Duodenal mucosa (tissue), 2 donors: Measurements from ENCODE around the gene LRRC7.
"Not testable (repeated sequence)": the region's sequence is repeated elsewhere in the genome, so short reads cannot be mapped to it uniquely, and the experiment has no call there.

Experiments used
- H3K27ac ChIP-seq: one replicate; pipeline ENCODE4 v1.7.0; 2013; ENCODE audit warnings: low read depth, low read length
- H3K27me3 ChIP-seq, 2 donors: one replicate each; pipeline ENCODE4 v1.7.0; 2013; ENCODE audit warnings: low read length in 2 of 2, control low read depth in 1 of 2; ENCODE audit not compliant: insufficient read depth in 2 of 2, control insufficient read depth in 1 of 2
- H3K36me3 ChIP-seq, 2 donors: one replicate each; pipeline ENCODE4 v1.7.0; 2013; ENCODE audit warnings: low read length in 2 of 2, control low read depth in 1 of 2; ENCODE audit not compliant: insufficient read depth in 2 of 2, control insufficient read depth in 1 of 2
- H3K4me1 ChIP-seq, 2 donors: one replicate each; pipeline ENCODE4 v1.7.0; 2013; ENCODE audit warnings: low read length in 2 of 2, control low read depth in 1 of 2; ENCODE audit not compliant: insufficient read depth in 2 of 2, control insufficient read depth in 1 of 2
- H3K4me3 ChIP-seq, 2 donors: one replicate each; pipeline ENCODE4 v1.7.0; 2013; ENCODE audit warnings: low read length in 2 of 2, low read depth in 1 of 2
- H3K9ac ChIP-seq, 2 donors: one replicate each; pipeline ENCODE4 v1.7.0; 2013; ENCODE audit warnings: low read length in 2 of 2, low read depth in 1 of 2
- H3K9me3 ChIP-seq, 2 donors: one replicate each; pipeline ENCODE4 v1.7.0; 2013; ENCODE audit warnings: low read length in 2 of 2, control low read depth in 1 of 2; ENCODE audit not compliant: control insufficient read depth in 1 of 2

Gene LRRC7

DNA sequence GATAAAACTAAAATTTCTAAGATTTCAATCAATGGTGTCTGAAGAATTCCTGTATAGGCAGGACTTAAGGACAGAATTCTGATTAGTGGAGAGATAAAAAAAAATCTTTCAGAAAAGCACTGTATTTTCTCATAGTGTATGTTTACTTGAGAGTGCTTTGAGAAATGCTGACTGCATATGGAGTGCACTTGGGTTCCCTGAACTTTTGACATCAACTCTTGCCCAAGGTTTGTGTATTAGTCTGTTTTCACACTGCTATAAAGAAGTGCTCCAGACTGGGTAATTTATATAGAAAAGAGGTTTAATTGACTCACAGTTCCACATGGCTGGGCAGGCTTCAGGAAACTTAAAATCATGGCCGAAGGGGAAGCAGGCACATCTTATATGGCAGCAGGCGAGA is 362.7 kb downstream of the LRRC7 start:
- H3K27me3 ChIP-seq, result no peaks in the 10 kb centered on the region
- no peaks in the 10 kb centered on the region for H3K36me3 ChIP-seq
- no peak overlapping the region for H3K27ac ChIP-seq
- H3K9me3 ChIP-seq, result no peaks in the 10 kb centered on the region
- no peak overlapping the region for H3K9ac ChIP-seq
- H3K4me1 ChIP-seq, result no peaks in the 10 kb centered on the region
- no peak overlapping the region for H3K4me3 ChIP-seq

DNA sequence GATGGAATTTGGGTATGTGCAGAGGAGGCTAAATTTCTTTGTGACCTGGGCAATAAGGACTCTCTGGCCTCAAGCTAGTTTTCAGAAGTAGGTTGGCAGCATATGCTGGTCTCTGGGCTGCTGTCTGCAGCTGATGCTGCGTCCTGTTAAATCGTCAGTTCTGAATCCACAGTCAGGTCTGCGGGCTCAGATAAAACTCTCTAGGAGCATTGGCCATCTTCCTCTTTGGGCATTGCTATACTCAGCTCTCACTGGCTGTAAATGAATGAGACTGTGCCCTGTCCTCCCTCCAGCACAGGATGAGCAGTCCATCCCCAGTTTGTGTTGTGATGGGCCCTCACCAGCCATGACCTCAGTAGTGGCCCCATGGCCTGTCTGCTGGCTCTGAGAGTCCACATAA is 365.0 kb downstream of the LRRC7 start:
- no peaks in the 10 kb centered on the region for H3K4me1 ChIP-seq
- no peak overlapping the region for H3K9ac ChIP-seq
- H3K27me3 ChIP-seq, result no peaks in the 10 kb centered on the region
- no peak overlapping the region for H3K4me3 ChIP-seq
- no peaks in the 10 kb centered on the region for H3K36me3 ChIP-seq
- H3K9me3 ChIP-seq, result no peaks in the 10 kb centered on the region
- H3K27ac ChIP-seq, result no peak overlapping the region

DNA sequence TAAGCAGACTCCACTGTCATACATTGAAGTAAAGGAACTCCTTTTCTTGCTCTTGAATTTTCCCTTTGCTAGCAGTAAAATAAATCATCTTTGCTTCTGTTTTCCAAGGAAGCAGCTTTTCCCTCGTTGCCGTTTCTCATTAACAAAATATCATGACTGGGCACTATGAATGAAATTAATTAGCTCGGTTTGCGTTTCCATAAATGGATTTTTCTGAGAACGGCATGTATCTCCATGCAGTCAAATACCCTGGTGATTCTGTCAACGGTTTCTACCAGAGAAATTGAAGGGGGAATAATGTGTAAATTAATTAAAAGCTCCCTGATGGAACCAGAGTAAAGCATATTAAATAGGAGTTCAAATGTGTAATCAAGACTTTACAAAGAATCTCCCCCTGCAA is 372.5 kb downstream of the LRRC7 start:
- Histone ChIP-seq H3K4me3 (no peak overlapping the region), H3K9me3 (no peaks in the 10 kb centered on the region), H3K36me3 (no peaks in the 10 kb centered on the region), H3K27ac (no peak overlapping the region), H3K4me1 (no peaks in the 10 kb centered on the region), H3K27me3 (no peaks in the 10 kb centered on the region), H3K9ac (no peak overlapping the region)

DNA sequence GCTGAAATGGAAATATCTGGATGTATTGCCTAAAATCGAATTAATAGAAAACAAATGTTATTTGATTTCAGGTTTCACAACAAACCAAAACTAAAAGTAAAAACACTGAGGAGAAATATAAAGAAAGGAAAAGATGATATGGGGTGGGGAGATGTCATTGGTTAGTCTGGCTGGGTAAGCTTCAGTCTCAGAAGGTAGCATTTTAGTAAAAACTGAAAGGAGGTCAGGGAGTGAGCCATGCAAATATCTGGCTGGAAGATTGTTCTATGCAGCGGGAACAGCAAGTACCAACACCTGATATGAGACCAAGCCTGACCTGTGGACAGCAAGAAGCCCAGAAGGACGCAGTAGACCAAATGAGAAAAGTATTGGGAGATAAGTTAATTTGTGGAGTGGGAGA is 373.1 kb downstream of the LRRC7 start:
- Histone ChIP-seq H3K36me3 (no peaks in the 10 kb centered on the region), H3K9ac (no peak overlapping the region), H3K4me3 (no peak overlapping the region), H3K27ac (no peak overlapping the region), H3K4me1 (no peaks in the 10 kb centered on the region), H3K9me3 (no peaks in the 10 kb centered on the region), H3K27me3 (no peaks in the 10 kb centered on the region)

DNA sequence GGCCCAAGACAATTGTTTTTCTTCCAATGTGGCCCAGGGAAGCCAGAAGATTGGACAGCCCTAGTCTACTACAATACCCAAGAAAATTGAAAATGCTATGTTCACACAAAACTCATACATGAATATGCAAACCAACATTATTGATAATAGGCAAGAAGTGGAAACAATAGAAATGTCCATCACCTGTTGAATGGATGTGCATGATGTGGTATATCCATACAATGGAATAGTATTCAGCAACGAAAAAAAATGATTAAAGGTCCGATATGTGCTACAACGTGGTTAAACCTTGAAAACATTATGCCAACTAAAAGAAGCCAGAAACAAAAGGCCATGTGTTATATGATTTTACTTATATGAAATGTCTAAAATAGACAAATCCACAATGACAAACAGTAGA is 375.3 kb downstream of the LRRC7 start:
- Histone ChIP-seq H3K27ac (no peak overlapping the region), H3K9ac (no peak overlapping the region), H3K4me3 (no peak overlapping the region), H3K4me1 (no peaks in the 10 kb centered on the region), H3K36me3 (no peaks in the 10 kb centered on the region), H3K27me3 (no peaks in the 10 kb centered on the region), H3K9me3 (no peaks in the 10 kb centered on the region)

DNA sequence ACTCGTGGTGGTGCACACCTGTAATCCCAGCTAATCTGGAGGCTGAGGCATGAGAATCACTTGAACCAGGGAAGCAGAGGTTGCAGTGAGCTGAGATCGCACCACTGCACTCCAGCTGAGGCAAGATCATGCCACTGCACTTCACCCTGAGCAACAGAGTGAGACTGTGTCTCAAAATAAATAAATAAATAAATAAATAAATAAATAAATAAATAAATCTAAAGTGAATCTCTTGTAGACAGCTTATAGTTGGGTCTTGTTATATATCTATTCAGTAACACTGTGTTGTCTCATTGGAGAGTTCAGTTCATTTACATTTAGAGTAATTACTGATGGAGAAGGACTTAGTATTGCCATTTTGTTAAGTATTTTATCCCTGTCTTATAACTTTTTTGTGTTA is 379.2 kb downstream of the LRRC7 start:
- Histone ChIP-seq H3K4me3 (no peak overlapping the region), H3K27me3 (no peaks in the 10 kb centered on the region), H3K36me3 (no peaks in the 10 kb centered on the region), H3K27ac (no peak overlapping the region), H3K9ac (no peak overlapping the region), H3K4me1 (no peaks in the 10 kb centered on the region), H3K9me3 (no peaks in the 10 kb centered on the region)

DNA sequence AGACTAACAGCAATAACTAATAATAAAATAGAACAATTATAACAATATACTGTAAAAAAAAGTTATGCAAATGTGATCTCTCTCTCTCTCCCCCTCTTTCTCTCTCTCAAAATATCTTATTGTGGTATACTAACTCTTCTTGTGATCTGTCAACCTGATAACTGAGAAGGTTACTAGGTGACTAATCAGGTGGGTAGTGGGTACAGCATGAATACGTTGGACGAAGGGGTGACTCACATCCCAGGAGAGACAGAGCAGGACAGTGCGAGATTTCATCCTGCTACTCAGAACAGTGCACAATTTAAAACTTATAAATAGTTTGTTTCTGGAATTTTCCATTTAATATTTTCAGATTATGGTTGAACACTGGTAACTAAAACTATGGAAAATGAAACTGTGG is 380.1 kb downstream of the LRRC7 start:
- Histone ChIP-seq H3K9me3 (no peaks in the 10 kb centered on the region), H3K4me1 (no peaks in the 10 kb centered on the region), H3K27ac (no peak overlapping the region), H3K27me3 (no peaks in the 10 kb centered on the region), H3K4me3 (no peak overlapping the region), H3K9ac (no peak overlapping the region), H3K36me3 (no peaks in the 10 kb centered on the region)

DNA sequence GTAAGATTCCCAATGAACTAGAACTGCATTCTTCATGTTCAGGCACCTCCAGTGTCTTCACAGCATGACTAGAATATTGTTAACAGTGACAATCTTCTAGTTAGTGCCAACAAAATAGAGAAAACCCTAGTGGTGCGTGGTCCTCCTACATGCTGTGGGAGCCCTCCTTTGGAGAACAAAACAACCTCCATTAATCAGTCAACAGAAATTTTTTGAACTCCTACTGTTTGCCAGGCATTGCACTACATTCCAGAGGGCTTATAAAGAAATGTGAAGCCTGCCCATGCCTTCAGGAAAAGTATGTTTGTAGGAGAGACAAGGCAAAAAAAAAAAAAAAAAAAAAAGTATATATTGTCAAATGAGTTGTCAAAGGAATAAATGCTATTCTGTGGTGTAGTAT is 385.0 kb downstream of the LRRC7 start:
- H3K27ac ChIP-seq, result no peak overlapping the region

DNA sequence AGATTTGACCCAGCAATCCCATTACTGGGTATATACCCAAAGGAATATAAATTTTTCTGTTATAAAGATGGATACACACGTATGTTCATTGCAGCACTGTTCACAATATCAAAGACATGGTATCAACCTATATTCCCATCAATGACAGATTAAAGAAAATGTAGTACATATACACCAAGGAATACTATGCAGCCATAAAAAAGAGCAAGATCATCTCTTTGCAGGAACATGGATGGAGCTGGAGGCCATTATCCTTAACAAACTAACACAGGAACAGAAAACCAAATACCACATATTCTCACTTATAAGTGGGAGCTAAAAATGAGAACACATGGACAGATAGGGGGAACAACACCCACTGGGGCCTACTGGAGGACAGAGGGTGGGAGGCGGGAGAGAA is 394.7 kb downstream of the LRRC7 start:
- H3K27ac ChIP-seq, result not testable (repeated sequence)

More for the DNA sequence above, 385.0 kb downstream of the LRRC7 start:
- H3K27me3 ChIP-seq, result no peaks in the 10 kb centered on the region
- H3K4me3 ChIP-seq, result no peak overlapping the region
- H3K9me3 ChIP-seq, result no peaks in the 10 kb centered on the region
- no peak overlapping the region for H3K9ac ChIP-seq
- no peaks in the 10 kb centered on the region for H3K4me1 ChIP-seq
- no peaks in the 10 kb centered on the region for H3K36me3 ChIP-seq

DNA sequence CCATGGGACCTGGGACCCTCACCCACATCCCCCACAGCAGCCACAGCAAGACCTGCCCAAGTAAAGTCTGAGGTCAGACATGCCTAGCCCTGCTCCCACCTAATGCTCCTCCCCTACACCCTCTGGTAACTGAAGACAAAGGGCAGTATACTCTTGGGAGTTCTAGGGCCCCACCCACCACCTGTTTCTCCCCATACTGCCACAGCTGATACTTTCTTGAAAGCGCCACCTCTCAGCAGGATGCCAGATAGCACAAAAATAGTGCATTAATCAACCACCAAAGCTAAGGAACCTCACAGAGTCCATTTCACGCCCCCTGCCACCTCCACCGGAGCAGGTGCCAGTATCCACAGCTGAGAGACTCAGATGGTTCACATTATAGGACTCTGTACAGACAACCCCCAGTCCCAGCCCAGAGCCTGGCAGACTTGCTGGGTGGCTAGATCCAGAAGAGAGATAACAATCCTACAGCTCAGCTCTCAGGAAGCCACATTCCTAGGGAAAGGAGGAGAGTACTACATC is 399.6 kb downstream of the LRRC7 start:
- no peak overlapping the region for H3K4me3 ChIP-seq
- H3K36me3 ChIP-seq, result no peaks in the 10 kb centered on the region
- H3K9me3 ChIP-seq, result no peaks in the 10 kb centered on the region
- no peak overlapping the region for H3K27ac ChIP-seq
- no peaks in the 10 kb centered on the region for H3K27me3 ChIP-seq
- H3K4me1 ChIP-seq, result no peaks in the 10 kb centered on the region
- no peak overlapping the region for H3K9ac ChIP-seq

More for the DNA sequence above, 394.7 kb downstream of the LRRC7 start:
- not testable (repeated sequence) for H3K4me3 ChIP-seq, H3K9me3 ChIP-seq, H3K27me3 ChIP-seq, H3K36me3 ChIP-seq, H3K9ac ChIP-seq, H3K4me1 ChIP-seq

DNA sequence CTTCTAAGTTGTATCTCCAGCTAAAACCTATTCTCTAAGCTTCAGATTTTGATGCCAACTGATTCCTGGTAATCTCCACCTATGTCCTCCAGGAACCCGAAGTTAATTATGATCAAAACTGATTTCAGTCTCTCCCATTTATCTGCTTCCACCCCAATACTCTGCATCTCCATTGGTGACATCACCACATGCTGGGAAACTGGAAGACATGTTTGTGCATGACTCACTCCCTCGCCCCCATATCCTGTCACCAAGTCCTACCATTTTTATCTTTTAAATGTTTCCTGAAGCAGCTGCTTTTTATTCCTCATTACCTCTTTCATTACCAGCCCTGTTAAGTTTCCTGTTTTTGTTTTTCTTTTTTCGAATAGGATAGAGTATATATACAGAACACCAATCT is 409.2 kb downstream of the LRRC7 start:
- Histone ChIP-seq H3K4me3 (no peak overlapping the region), H3K9ac (no peak overlapping the region), H3K9me3 (no peaks in the 10 kb centered on the region), H3K27ac (no peak overlapping the region), H3K4me1 (no peaks in the 10 kb centered on the region), H3K36me3 (no peaks in the 10 kb centered on the region), H3K27me3 (no peaks in the 10 kb centered on the region)
